GM18951 (cell line): ENCODE results near the gene B3GAT1.

ENCODE experiments used
- POLR2A ChIP-seq: IDR thresholded peaks from 4 replicates; pipeline ENCODE4 v1.6.1; 2011; ENCODE audit warnings: mild to moderate bottlenecking; ENCODE audit not compliant: insufficient read length, insufficient read depth; ENCODE audit errors: extremely low read depth
- in situ Hi-C: fragments of 300-500 bp; cut with MboI; formaldehyde crosslinking; loops from one replicate; pipeline ENCODE4 v1.12.0; 2022; ENCODE audit warnings: low sequenced_read_pairs, mixed read lengths, inconsistent platforms; ENCODE audit not compliant: unreplicated experiment

B3GAT1 gene

GRCh38 chr11:134413043-134413825 is 1.2 kb upstream of the B3GAT1 start:
- in situ Hi-C loops = no loop called here
- no peak for TF ChIP-seq POLR2A

- in situ Hi-C loops = no loop called here
- TF ChIP-seq POLR2A = no peak
Measured at GRCh38 chr11:134410766-134411165, 1.3 kb downstream of the B3GAT1 start.

GRCh38 chr11:134409552-134410429 is 2.3 kb downstream of the B3GAT1 start:
- TF ChIP-seq POLR2A = no peak
- in situ Hi-C loops = no loop called here

GRCh38 chr11:134407923-134408322 is 4.1 kb downstream of the B3GAT1 start:
- in situ Hi-C loops = no loop called here
- TF ChIP-seq POLR2A = no peak

- in situ Hi-C loops = no loop called here
- TF ChIP-seq POLR2A = no peak
Measured at GRCh38 chr11:134407321-134407828, 4.7 kb downstream of the B3GAT1 start.

- no peak for TF ChIP-seq POLR2A
- in situ Hi-C loops = no loop called here
Measured at GRCh38 chr11:134406264-134407185, 5.5 kb downstream of the B3GAT1 start.

GRCh38 chr11:134405841-134406240 is 6.2 kb downstream of the B3GAT1 start:
- in situ Hi-C loops = no loop called here
- no peak for TF ChIP-seq POLR2A

- in situ Hi-C loops = no loop called here
- no peak for TF ChIP-seq POLR2A
Measured at GRCh38 chr11:134405436-134405835, 6.6 kb downstream of the B3GAT1 start.

- TF ChIP-seq POLR2A = no peak
- in situ Hi-C loops = no loop called here
Measured at GRCh38 chr11:134404575-134405341, 7.3 kb downstream of the B3GAT1 start.

GRCh38 chr11:134402910-134403309 is 9.1 kb downstream of the B3GAT1 start:
- no peak for TF ChIP-seq POLR2A
- in situ Hi-C loops = no loop called here

GRCh38 chr11:134401825-134402809 is 9.9 kb downstream of the B3GAT1 start:
- in situ Hi-C loops = no loop called here
- TF ChIP-seq POLR2A = no peak

- TF ChIP-seq POLR2A = no peak
- in situ Hi-C loops = no loop called here
Measured at GRCh38 chr11:134399996-134400395, 12.0 kb downstream of the B3GAT1 start.
